ENCODE results near the gene REEP3.

REEP3 gene

GRCh38 chr10:63537536-63537935, 16.3 kb downstream of the REEP3 start:
- Histone ChIP-seq H3K36me3 (ENCODE audit: insufficient read depth, low read length) (no peaks in the 10 kb centered on the region), H3K4me3 (ENCODE audit: low read depth, low read length, poor library complexity, severe bottlenecking) (no peak overlapping the region), H3K4me1 (ENCODE audit: insufficient read depth, low read length, severe bottlenecking) (peaks cover 4% of the 10 kb centered on the region), H3K4me2 (ENCODE audit: low read length) (no peak overlapping the region), H3F3A (ENCODE audit: insufficient read depth, low read length) (no peaks in the 10 kb centered on the region), H3K9me2 (ENCODE audit: low read depth, low read length) (no peaks in the 10 kb centered on the region), H2AFZ (ENCODE audit: low read length) (no peak overlapping the region), H3K27ac (ENCODE audit: low read depth, low read length, poor library complexity, severe bottlenecking) (no peak overlapping the region), H3K79me2 (ENCODE audit: insufficient read depth, low read length) (0 out of 2 replicates have a peak, but pooled peaks cover 6% of the 10 kb centered on the region), H3K9ac (ENCODE audit: low read length) (no peak overlapping the region), H3K27me3 (ENCODE audit: insufficient read depth, low read length) (no peaks in the 10 kb centered on the region), H3K9me3 (ENCODE audit: low read length) (no peaks in the 10 kb centered on the region), H4K20me1 (ENCODE audit: insufficient read depth, low read length) (no peaks in the 10 kb centered on the region)
- no peak for TF ChIP-seq EZH2 (IDR thresholded peaks at IDR 0.05; ENCODE audit: borderline replicate concordance, low read length)
- TF ChIP-seq, protein P1, sequence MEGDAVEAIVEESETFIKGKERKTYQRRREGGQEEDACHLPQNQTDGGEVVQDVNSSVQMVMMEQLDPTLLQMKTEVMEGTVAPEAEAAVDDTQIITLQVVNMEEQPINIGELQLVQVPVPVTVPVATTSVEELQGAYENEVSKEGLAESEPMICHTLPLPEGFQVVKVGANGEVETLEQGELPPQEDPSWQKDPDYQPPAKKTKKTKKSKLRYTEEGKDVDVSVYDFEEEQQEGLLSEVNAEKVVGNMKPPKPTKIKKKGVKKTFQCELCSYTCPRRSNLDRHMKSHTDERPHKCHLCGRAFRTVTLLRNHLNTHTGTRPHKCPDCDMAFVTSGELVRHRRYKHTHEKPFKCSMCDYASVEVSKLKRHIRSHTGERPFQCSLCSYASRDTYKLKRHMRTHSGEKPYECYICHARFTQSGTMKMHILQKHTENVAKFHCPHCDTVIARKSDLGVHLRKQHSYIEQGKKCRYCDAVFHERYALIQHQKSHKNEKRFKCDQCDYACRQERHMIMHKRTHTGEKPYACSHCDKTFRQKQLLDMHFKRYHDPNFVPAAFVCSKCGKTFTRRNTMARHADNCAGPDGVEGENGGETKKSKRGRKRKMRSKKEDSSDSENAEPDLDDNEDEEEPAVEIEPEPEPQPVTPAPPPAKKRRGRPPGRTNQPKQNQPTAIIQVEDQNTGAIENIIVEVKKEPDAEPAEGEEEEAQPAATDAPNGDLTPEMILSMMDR (IDR thresholded peaks at IDR 0.05; ENCODE audit: low read length), result no peak

- Histone ChIP-seq H3K9ac (ENCODE audit: low read length) (no peak overlapping the region), H3K27me3 (ENCODE audit: insufficient read depth, low read length) (no peaks in the 10 kb centered on the region), H4K20me1 (ENCODE audit: insufficient read depth, low read length) (no peaks in the 10 kb centered on the region), H3K79me2 (ENCODE audit: insufficient read depth, low read length) (0 out of 2 replicates have a peak, but pooled peaks cover 6% of the 10 kb centered on the region), H3K27ac (ENCODE audit: low read depth, low read length, poor library complexity, severe bottlenecking) (no peak overlapping the region), H3K36me3 (ENCODE audit: insufficient read depth, low read length) (no peaks in the 10 kb centered on the region), H3K9me2 (ENCODE audit: low read depth, low read length) (no peaks in the 10 kb centered on the region), H3F3A (ENCODE audit: insufficient read depth, low read length) (no peaks in the 10 kb centered on the region), H2AFZ (ENCODE audit: low read length) (no peak overlapping the region), H3K4me1 (ENCODE audit: insufficient read depth, low read length, severe bottlenecking) (peaks cover 14% of the 10 kb centered on the region), H3K4me3 (ENCODE audit: low read depth, low read length, poor library complexity, severe bottlenecking) (no peak overlapping the region), H3K4me2 (ENCODE audit: low read length) (no peak overlapping the region), H3K9me3 (ENCODE audit: low read length) (no peaks in the 10 kb centered on the region)
- no peak for TF ChIP-seq EZH2 (IDR thresholded peaks at IDR 0.05; ENCODE audit: borderline replicate concordance, low read length)
- TF ChIP-seq, protein P1 (IDR thresholded peaks at IDR 0.05; ENCODE audit: low read length), result no peak
These were observed 18.2 kb downstream of the REEP3 start for GRCh38 chr10:63539377-63539776.

- Histone ChIP-seq H3K4me1 (ENCODE audit: insufficient read depth, low read length, severe bottlenecking) (peaks cover 14% of the 10 kb centered on the region), H3K79me2 (ENCODE audit: insufficient read depth, low read length) (0 out of 2 replicates have a peak, but pooled peaks cover 6% of the 10 kb centered on the region), H3K4me2 (ENCODE audit: low read length) (no peak overlapping the region), H3K36me3 (ENCODE audit: insufficient read depth, low read length) (no peaks in the 10 kb centered on the region), H2AFZ (ENCODE audit: low read length) (no peak overlapping the region), H3K4me3 (ENCODE audit: low read depth, low read length, poor library complexity, severe bottlenecking) (no peak overlapping the region), H3F3A (ENCODE audit: insufficient read depth, low read length) (no peaks in the 10 kb centered on the region), H3K9me3 (ENCODE audit: low read length) (no peaks in the 10 kb centered on the region), H4K20me1 (ENCODE audit: insufficient read depth, low read length) (no peaks in the 10 kb centered on the region), H3K9ac (ENCODE audit: low read length) (no peak overlapping the region), H3K27me3 (ENCODE audit: insufficient read depth, low read length) (no peaks in the 10 kb centered on the region), H3K9me2 (ENCODE audit: low read depth, low read length) (no peaks in the 10 kb centered on the region), H3K27ac (ENCODE audit: low read depth, low read length, poor library complexity, severe bottlenecking) (no peak overlapping the region)
- TF ChIP-seq, protein P1 (IDR thresholded peaks at IDR 0.05; ENCODE audit: low read length), result no peak
- no peak for TF ChIP-seq EZH2 (IDR thresholded peaks at IDR 0.05; ENCODE audit: borderline replicate concordance, low read length)
These were observed 18.8 kb downstream of the REEP3 start for GRCh38 chr10:63539994-63540393.
